Measurements from ENCODE around the gene C18orf32.
"Not testable (repeated sequence)": the region's sequence is repeated elsewhere in the genome, so short reads cannot be mapped to it uniquely, and the experiment has no call there.

Gene C18orf32

DNA sequence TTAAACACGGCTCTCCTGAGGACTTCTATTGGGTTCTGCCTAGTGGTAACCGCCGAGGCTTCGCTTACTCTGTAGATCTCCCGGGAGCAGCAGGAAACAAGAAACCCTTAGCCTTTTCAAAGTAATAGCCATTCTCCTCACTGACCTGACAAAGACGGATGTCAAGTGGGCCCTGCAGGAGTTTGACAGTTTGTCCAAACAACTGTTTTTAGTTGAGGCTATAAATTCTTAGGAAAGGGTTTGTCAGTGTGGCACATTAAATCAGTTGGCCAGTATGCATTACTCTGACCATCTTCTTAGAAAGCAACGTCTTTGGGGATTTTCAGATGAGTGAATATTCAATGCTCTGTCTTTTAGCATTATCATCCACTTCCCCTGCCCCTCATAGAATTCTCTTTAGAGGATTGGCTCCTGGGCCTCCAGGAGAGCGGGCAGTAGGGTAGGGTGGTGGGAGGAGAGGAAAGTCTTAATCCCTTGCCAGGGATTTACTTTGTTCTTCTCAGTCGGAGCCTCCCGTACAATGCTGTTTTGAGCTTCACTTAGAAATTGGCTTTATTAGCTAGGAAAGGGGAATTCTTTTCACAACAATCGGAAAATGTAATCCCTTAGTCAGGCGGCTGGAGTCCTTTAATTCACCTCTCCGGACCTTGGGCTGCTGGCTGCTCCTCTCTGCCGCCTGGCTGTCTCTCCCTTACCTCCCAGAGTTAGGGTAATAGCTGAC lies 13.3 kb upstream of the C18orf32 start:
- DNase-seq (ENCODE audit: low read depth), result no peak

DNA sequence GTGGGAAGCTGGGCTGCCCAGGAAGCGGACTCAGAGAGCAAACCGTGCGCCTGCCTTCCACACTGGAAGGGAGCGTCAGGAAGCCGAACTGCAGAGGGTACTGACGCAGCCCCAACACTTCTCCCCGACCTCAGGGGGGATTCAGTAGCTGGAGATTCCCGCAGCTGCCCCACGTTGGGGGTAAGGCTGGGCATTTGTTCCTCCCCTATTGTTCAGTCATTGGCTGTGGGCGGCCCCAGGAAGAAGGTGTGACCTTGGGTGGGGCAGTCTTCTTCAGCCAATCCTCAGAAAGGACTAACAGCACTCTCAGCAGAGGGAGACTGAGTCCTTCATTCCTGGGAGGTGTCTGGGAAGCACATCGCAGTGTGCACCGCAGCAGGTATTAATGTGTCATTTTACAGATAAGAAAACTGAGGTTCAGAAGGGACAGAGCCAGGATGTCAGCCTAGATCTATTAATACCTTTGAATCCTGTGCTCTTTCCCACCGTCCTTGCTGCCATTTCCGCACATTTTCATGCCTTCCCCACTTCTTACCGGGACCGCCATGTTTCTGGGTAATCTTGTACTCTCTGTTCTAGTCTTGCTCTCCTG lies 12.1 kb upstream of the C18orf32 start:
- DNase-seq (ENCODE audit: low read depth), result no peak

DNA sequence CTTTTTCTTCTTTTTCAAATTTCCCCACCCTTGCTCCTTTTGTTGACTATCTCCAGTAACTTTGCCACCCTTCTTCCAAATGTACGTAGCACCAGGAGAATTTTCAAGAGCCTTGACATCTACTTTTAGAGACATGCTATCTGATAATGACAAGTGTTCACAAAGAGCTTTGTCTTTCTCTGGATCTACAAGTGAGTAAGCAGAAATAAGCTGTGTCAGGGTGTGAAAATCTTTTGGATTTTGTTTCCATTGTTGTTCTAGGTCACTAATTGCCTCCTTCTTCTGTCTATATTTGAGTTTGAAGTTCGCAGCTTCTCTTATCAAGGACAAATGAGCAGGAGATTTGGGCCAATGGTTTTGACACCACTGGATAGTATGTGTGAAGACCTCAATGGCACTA lies 8.4 kb upstream of the C18orf32 start:
- no peak for DNase-seq (ENCODE audit: low read depth)

DNA sequence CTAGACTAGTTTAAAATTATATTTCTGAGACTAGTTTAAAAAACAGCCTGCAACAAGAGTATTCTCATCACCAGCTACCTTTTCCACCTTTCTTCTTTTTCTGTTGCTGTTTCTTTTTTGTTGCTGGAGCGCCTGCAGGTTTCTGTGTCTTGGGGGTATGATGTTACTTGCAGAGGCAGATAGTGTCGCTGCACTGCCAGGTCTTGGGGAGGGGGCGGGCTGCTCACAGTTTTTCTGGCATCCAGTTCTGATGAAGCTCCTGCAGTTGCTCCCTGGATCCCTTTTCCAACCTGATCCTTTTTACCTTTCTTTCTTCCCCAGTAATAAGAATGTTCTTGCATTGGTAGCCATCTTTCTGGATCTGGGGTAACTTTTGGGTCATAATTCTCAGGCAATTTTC lies 8.0 kb upstream of the C18orf32 start:
- DNase-seq (ENCODE audit: low read depth), result no peak

DNA sequence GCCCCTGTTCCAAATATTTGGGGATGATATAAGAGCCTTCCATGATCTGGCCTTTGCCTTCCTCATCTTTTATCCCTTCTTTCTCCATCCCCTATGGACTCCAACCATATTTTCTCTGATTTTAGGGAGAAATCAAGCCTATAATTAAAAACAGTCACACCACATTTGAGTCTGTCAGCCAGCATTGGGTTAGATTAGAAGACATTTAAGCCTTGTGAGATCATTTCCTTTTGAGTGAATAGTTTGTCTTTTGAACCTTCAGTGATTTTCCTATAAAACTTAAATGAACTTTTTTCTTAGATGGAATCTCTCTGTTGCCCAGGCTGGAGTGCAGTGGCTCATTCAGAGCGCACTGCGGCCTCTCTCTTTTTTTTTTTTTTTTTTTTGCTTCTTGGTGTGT lies 7.6 kb upstream of the C18orf32 start:
- no peak for DNase-seq (ENCODE audit: low read depth)

DNA sequence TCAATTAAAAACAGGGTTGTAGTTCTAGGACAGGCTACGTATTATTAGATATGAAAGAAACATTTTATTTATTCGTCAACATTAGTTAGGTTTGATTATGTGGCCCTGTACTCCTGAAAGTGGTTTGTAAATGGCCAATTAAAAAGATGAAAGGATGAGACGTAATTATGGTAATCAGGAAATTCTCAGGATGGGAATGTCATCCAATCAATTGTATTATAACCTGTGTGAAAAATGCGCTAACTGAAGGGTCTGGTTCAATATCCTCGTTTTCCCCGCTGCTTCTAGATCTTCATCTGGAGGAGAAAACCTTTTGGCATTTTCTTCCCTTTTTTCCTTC lies 5.6 kb upstream of the C18orf32 start:
- DNase-seq (ENCODE audit: low read depth), result no peak

DNA sequence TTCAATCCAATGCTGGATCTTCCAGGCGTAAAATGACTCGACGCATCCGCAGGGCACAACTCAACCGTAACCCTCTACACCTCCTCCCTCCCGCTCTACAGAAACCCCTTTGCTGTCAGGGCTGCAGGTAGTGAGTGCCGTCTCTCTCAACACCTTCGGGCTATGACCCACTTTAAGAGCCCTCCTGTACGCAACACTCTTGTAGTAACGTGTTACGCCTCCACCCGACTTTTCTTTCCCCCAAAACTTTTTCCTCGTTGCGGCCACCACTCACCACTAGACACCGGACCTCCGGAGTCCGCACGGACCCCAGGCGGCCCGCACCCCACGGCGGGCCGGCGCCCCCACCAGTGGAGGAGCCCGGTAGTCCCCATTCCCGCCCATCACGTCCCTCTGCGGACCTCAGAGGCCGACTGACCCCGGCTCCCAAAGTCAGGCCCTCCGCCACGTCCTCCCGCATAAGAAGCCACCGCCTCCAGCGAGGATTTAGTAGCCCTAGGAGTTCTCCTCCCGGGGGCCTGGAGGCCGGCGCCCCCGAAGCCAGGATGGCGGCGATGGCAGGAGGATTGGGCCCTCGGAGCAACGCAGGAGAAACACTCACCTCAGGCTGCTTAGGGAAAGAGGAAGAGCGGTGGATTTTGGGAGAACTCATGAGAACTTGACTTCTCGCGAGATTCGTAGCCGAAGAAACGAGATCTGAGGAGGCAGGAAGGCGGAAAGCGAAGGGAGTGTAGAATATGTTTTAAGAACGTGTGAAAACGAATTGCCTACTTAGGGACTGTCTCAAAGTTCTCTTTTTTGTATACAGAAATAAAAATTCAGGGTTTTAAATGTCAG lies 5.0 kb upstream of the C18orf32 start, which contains the start of gene RPL17:
TSS of gene RPL17 (minus strand) at position 609 of the 837 bp plus-strand sequence.
- peak; percentile 66 for DNase-seq (ENCODE audit: low read depth)

DNA sequence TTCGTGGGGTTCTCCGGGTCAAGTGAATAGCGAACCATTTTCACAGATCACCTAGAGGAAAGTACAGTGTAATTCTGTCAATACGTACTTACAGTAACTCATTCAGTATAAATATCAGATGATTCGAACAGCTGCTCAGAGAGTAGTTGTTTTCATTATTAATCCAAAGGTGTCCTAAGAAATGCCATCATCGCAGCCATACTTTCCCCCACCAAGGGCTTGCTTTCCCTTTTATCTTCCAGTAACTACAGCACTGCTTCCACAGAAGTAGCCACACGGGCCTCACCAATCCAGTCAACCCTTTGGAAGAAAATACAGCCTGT lies 4.5 kb upstream of the C18orf32 start:
- no peak for DNase-seq (ENCODE audit: low read depth)

DNA sequence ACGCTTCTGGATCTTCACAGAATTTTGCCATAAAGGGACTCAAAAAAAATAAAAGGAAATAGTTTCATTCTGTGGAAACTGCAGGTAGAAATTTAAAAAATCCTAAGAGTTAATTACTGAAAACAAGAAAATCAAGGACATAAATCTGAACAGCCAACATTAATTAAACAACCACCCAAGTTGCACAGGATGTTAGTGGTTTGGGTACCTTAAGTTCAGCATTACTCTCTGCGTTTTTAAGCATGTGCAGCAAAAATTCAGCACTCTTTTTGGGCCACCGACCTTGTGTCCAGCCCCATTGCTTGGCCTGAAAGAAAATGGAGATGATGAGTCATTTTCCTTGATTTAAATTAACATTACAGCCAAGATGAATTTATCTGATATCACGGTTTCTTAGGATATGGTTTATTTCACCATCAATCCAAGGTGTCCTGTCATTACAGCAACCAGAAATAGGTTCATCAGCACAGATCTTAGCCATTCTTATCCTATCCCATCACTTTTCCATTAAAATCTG lies 3.3 kb upstream of the C18orf32 start:
- no peak for DNase-seq (ENCODE audit: low read depth)

DNA sequence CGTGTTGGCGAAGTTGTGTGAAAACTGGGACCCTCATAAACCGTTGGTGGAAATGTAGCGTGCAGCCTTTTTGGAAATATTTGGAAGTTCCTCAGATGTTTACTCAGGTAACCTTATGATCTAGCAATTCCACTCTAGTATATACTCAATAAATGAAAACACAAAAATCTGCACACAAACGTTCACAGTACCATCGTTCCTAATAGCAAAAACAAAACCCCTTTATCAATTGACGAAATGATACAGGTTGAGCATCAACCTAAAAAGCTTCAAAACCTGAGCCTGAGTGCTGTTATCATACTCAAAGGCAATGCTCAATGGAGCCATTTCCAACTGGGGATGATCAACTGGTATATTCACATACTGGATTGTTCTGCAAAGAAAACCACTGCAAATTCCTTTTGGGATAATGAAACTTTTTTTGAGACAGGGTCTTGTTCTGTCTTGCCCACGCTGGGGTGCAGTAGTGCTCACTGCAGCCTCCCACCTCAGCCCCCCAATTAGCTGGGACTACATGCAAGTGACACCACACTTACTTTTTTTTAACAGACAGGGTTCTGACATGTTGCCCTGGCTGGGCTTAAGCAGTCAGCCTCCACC lies 777 bp upstream of the C18orf32 start:
- DNase-seq (ENCODE audit: low read depth), result no peak

DNA sequence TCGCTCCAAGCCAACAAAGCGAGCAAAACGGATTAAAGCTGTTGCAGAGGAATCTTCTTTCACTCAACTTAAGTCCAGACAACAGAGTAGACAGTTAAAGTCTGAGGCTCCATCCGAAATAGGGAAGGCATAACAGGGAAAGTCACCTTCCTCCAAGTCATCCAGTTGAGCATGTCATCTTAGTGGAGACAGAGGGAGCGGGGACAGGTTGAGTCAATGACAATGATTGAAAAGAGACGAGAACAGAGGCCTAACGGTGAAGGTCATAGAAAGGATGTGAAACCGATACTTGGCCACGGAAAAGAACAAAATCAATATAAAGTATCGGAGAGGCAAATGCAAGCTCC lies 455 bp downstream of the C18orf32 start:
- no peak for DNase-seq (ENCODE audit: low read depth)

DNA sequence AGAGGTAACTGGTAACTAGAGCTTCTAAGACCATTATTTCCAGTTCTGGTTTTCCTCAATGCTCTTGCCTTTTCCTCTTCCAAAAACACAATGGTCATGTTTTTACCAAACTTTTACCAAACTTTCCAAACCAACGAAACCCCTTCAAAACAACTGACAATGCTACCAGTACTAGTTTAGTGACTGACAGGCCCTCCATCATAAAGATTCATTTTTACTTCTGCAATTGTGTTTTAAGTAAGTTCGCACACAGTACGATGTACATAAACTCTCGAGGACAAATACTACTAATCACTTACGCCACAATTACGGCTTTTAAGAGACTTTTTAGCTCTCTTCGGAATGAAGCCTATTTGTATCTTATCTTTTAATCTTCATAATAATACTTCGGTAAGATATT lies 900 bp downstream of the C18orf32 start:
- no peak for DNase-seq (ENCODE audit: low read depth)

DNA sequence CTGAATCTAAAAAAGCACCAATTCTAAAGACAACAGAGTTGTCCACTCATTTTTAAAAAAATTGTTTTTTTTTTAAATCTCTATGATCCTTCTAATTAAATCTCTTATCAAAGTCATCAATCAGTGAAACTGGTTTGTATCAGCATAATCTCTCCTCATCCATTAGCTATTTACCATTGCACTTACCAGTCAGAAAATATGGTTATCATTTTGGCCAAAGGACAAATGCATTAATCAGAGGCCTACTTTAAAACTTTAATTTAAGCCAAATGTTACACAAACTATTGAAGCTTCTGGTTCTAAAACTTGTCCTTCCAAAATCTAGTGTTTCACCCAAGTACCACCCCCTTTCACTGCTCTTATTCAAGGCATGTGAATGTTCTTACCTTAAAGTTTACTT lies 3.8 kb downstream of the C18orf32 start:
- DNase-seq (ENCODE audit: low read depth), result no peak

DNA sequence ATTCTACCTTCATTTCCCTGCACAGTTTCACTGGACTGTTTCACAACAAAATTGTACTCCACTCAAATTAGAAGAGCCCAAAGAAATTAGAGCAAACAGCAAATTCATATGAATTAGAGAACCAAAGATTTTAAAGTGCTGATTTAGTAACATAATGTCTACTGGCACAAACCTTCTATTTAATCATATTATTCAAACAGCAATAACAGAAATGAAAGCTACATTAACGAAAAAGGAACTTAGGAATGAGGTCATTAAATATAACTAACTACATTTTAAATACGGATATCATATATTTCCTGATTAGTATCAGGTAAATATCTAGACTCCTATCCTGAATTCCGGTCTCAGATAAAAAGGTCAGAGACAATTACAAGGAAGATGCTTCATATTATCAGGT lies 5.1 kb downstream of the C18orf32 start:
- DNase-seq (ENCODE audit: low read depth), result no peak

DNA sequence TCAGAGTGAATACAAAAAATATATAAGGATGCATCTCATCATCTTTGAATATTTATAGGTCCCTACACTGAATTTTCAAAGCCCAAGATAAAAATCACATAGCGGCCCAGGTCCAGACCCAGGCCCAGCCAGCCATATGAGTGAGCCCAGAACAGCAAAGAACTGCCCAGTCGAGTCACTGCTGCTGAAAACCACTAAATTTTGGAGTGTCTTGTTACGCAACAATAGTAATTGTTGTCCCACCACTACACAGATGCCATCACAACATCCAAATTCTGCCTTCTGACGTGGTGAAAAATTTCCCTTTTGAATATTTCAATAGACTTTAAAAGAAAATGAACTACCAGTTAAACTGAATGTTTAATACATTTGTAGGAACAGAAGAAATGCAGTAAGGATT lies 5.7 kb downstream of the C18orf32 start:
- DNase-seq (ENCODE audit: low read depth), result no peak

DNA sequence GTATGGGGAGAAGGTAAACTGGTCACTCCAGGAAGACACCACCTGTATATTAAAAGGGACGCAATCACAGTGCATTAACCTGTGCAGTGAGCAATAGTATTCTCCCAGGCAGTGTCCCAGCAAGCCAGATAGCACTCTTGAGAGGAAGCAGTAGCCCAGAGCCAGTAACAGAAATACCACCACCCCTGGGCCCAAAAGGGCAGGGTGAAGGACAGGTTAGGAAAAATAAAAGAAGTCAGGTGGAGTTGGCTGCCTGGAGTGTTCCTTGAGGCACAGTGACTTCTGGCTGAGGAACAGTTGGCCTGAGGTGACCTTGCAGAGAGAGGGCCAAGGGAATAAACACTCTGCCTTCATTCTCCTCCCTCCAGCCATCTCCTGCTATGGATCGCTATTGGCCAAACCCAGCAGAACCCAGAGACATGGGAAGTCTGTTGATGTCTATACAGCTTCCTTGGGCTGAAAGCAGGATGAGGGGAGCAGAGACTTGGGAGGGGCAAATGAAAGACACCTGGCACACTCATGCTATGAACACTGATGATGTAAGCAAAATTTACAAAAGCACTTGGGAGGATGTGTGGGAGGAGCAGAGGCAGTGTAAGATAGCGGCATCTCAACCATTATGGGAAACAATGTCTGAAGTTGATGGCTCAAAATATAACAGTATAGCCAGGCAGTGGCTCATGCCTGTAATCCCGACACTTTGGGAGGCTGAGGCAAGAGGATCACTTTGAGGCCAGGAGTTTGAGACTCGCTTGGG lies 7.5 kb downstream of the C18orf32 start:
- DNase-seq (ENCODE audit: low read depth), result no peak

DNA sequence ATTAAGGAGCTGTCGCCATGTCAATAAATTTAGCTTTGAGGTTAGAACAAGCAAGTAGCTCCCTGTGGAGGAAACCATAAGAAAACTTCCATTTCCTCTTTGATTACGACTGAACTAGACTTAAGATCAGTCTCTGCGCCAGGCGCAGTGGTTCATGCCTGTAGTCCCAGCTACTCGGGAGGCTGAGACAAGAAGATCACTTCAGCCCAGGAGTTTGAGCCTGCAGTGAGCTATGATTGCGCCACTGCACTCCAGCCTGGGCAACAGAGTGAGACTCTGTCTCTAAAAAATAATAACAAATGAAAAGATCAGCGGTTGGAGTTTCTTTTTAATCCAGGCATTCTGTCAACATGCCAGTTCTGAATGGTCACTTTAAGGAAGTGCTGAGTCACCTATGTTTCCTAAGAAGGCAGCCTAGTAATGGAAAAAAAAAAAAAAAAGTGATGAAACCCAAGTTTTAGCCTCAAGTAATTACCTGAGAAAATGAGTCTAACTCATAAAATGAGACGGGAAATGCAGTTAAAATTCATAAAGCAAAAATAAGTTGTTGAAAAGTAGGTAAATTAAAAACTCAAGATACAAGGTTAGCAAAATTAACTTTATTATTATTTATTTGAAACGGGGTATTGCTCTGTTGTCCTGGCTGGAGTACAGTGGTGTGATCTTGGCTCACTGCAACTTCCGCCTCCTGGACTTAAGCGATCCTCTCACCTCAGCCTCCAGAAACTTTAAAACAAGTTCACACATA lies 10.2 kb downstream of the C18orf32 start:
- no peak for DNase-seq (ENCODE audit: low read depth)

DNA sequence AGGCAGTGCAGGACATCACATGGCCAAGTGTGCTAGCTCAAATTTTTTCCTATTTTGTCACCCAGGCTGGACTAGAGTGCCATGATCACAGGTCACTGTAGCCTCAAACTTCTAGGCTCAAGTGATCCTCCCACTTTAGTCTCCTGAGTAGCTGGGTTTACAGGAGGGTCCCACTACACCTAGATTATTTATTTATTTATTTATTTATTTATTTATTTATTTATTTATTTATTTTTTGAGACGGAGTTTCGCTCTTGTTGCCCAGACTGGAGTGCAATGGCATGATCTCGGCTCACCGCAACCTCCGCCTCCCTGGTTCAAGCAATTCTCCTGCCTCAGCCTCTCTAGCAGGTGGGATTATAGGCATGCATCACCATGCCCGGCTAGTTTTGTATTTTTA lies 12.1 kb downstream of the C18orf32 start:
- not testable (repeated sequence) for DNase-seq (ENCODE audit: low read depth)

DNA sequence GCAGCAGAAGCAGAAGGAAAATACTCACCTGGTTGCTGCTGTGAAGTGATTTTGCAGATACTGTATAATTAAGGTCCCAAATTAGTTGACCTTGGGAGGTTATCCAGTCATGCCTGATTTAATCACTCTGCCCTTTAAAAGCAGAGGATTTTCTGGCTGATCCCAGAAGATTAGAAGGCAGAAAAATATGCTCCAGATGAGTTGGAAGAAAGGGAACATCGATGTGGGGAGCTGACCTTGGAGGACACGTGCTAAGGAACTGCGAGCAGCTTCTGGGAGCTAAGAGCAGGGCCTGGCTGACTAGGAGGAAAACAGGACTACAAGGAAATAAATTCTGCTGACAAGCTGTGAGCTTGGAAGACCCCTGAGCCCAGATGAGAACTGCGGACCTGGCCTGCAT lies 13.3 kb downstream of the C18orf32 start:
- DNase-seq (ENCODE audit: low read depth), result no peak

DNA sequence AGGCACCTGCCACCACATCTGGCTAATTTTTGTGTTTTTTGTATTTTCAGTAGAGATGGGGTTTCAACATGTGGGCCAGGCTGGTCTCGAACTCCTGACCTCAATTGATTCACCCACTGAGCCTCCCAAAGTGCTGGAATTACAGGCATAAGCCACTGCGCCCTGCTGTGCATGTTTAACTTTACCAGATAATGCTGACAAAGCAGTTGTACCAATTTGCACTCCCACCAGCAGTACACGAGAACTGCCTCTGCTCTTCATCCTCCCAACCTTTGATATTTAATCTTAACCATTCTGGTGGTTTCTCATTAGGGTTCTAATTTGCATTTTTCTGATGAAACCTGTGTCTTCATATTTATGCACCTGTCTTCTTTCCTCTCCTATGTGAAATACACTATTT lies 14.6 kb downstream of the C18orf32 start:
- DNase-seq (ENCODE audit: low read depth), result no peak

DNA sequence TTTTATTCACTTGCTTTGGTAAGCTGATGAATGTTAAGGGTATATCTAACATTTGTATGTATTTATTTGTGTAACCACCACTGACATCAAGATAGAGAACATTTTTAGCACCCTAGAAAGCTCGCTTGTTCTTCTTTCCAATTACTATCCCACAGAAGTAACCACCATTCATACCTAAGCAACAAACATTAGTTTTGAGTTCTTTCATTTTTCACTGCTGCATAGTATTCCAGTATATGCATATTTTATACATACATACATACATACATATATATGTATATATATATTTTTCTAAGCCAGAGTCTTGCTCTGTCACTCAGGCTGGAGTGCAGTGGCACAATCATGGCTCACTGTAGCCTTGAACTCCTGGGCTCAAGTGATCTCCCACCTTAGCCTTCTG lies 15.5 kb downstream of the C18orf32 start:
- no peak for DNase-seq (ENCODE audit: low read depth)
